Sigmoid colon (tissue), 7 donors: ENCODE data around the gene CACNG7. TPM values are rescaled to one million over a fixed set of nuclear protein-coding genes. Genes with fewer than 3 reads are reported as not detected.
A peak's percentile ranks its signal among the peaks of the same experiment; 100 is the strongest.

Experiments used
- DNase-seq: peaks from one replicate; pipeline ENCODE4 v3.0.0-alpha.2; 2019
- H3K27ac ChIP-seq, 4 donors: fragments of 200-600 bp; sonication (generic); one replicate each; pipeline ENCODE4 v1.5.1; 2016 to 2019; ENCODE audit warnings: mild to moderate bottlenecking in 1 of 4
- H3K27me3 ChIP-seq, 3 donors: fragments of 200-600 bp; sonication (generic); one replicate each; pipeline ENCODE4 v1.5.1; 2019; ENCODE audit warnings: mild to moderate bottlenecking in 1 of 3
- H3K36me3 ChIP-seq, 4 donors: fragments of 200-600 bp; sonication (generic); one replicate each; pipeline ENCODE4 v1.5.1; 2016 to 2019
- H3K4me1 ChIP-seq, 4 donors: fragments of 200-600 bp; sonication (generic); one replicate each; pipeline ENCODE4 v1.5.1; 2017 to 2019
- H3K4me3 ChIP-seq, 4 donors: fragments of 200-600 bp; sonication (generic); one replicate each; pipeline ENCODE4 v1.5.1; 2017 to 2019; ENCODE audit warnings: mild to moderate bottlenecking in 2 of 4, moderate library complexity in 1 of 4
- H3K9me3 ChIP-seq, 4 donors: fragments of 200-600 bp in 3 of 4; sonication (generic) in 3 of 4; one replicate each; pipeline versions ENCODE4 v1.5.1 to v1.6.1; 2013 to 2019
- CTCF ChIP-seq, 4 experiments: fragments of 450-650 bp in 3 of 4; fragments of 200-600 bp in 1 of 4; IDR thresholded peaks; one replicate each; pipeline ENCODE4 v1.5.1; 2016 to 2019; ENCODE audit warnings: antibody characterized with exemption in 4 of 4, mild to moderate bottlenecking in 3 of 4, moderate library complexity in 2 of 4
- EP300 ChIP-seq, 4 donors: sonication (generic); formaldehyde crosslinking; IDR thresholded peaks; one replicate each; pipeline ENCODE4 v1.6.1; 2017; ENCODE audit warnings: antibody characterized with exemption in 4 of 4
- POLR2A ChIP-seq, 2 donors: fragments of 450-650 bp; IDR thresholded peaks; one replicate each; pipeline ENCODE4 v1.6.1; 2016; ENCODE audit warnings: antibody characterized with exemption in 2 of 2, mild to moderate bottlenecking in 2 of 2, moderate library complexity in 2 of 2
- POLR2AphosphoS5 ChIP-seq, 4 donors: sonication (generic); formaldehyde crosslinking; IDR thresholded peaks; one replicate each; pipeline ENCODE4 v1.6.1; 2017; ENCODE audit warnings: antibody characterized with exemption in 4 of 4
- WGBS, 2 donors: extraction: QIAGEN DNeasy Blood & Tissue Kit; methylation state at CpG; one replicate each; pipeline ENCODE4 v1.1.7; 2013; 5-methylcytosine and 5-hydroxymethylcytosine counted together
- intact Hi-C: fragments of 100-400 bp; cut with DNase I; formaldehyde crosslinking; loops from one replicate; pipeline ENCODE4 v1.15.1; 2023
- polyA plus RNA-seq, 3 donors: library from polyadenylated mRNA; stranded (reverse); fragments of 200-250 nt; gene quantifications; one replicate each; pipeline ENCODE4 v1.2.3, GENCODE V29; 2013
- total RNA-seq, 4 donors: library from RNA; depleted of rRNA; stranded (reverse); fragments of >200 nt; gene quantifications; one replicate each; pipeline ENCODE4 v1.1.0, GENCODE V29; 2016
- donor health status: healthy with polysubstance abuse.
- donor health status: Bipolar disorder and iron deficiency.
- donor health status: healthy.

Gene CACNG7
- total and polyA plus RNA-seq, 7 donors: 0.20 TPM; not detected in 6

- DNase-seq: no peak
- Histone ChIP-seq H3K4me3 (no peak overlapping the region), H3K27me3 (peaks cover 44 to 68% (median 44%) of the 10 kb centered on the region in 3 donors), H3K27ac (no peak overlapping the region), H3K4me1 (peaks cover 0 to 35% (median 19%) of the 10 kb centered on the region in 4 donors), H3K9me3 (no peaks in the 10 kb centered on the region), H3K36me3 (no peaks in the 10 kb centered on the region)
- TF ChIP-seq POLR2A (IDR thresholded peaks at IDR 0.05) (no peak), CTCF (IDR thresholded peaks at IDR 0.05) (no peak), EP300 (IDR thresholded peaks at IDR 0.05) (no peak), POLR2AphosphoS5 (IDR thresholded peaks at IDR 0.05) (no peak)
- WGBS, 2 donors: 56 to 64% methylated on average over 1 of the region's 1 CpG
- intact Hi-C loops: loop anchor here (5.0 to 10.0 kb wide), 2 partner anchors 51 to 117 kb away; no protein-coding TSS in a partner anchor
Measured at GRCh38 chr19:53905787-53906186, 3.3 kb upstream of the CACNG7 start.

GRCh38 chr19:53906211-53907192 lies 2.6 kb upstream of the CACNG7 start:
- H3K4me1 ChIP-seq: peaks cover 0 to 35% (median 19%) of the 10 kb centered on the region in 4 donors
- no peak overlapping the region for H3K4me3 ChIP-seq
- TF ChIP-seq EP300 (IDR thresholded peaks at IDR 0.05) (no peak), POLR2AphosphoS5 (IDR thresholded peaks at IDR 0.05) (no peak), POLR2A (IDR thresholded peaks at IDR 0.05) (no peak), CTCF (IDR thresholded peaks at IDR 0.05) (peak; percentile 21 to 84 (median 58))
- no peaks in the 10 kb centered on the region for H3K9me3 ChIP-seq
- DNase-seq: no peak
- H3K27ac ChIP-seq: no peak overlapping the region
- H3K27me3 ChIP-seq: peaks cover 44 to 71% (median 50%) of the 10 kb centered on the region in 3 donors
- H3K36me3 ChIP-seq: no peaks in the 10 kb centered on the region
- WGBS, 2 donors: 12 to 17% methylated on average over 48 of the region's 48 CpGs
- intact Hi-C loops: loop anchor here (5.0 to 10.0 kb wide), 2 partner anchors 52 to 116 kb away; no protein-coding TSS in a partner anchor

GRCh38 chr19:53907193-53907581 lies 1.9 kb upstream of the CACNG7 start:
- H3K27me3 ChIP-seq: peaks cover 46 to 78% (median 56%) of the 10 kb centered on the region in 3 donors
- intact Hi-C loops: loop anchor here (5.0 to 10.0 kb wide), 2 partner anchors 52 to 115 kb away; no protein-coding TSS in a partner anchor
- H3K4me3 ChIP-seq: no peak overlapping the region
- no peaks in the 10 kb centered on the region for H3K36me3 ChIP-seq
- WGBS, 2 donors: 25 to 35% methylated on average over 14 of the region's 14 CpGs
- DNase-seq: no peak
- H3K4me1 ChIP-seq: peaks cover 0 to 35% (median 19%) of the 10 kb centered on the region in 4 donors
- TF ChIP-seq POLR2AphosphoS5 (IDR thresholded peaks at IDR 0.05) (no peak), EP300 (IDR thresholded peaks at IDR 0.05) (no peak), POLR2A (IDR thresholded peaks at IDR 0.05) (no peak), CTCF (IDR thresholded peaks at IDR 0.05) (no peak)
- no peak overlapping the region for H3K27ac ChIP-seq
- H3K9me3 ChIP-seq: no peaks in the 10 kb centered on the region

- intact Hi-C loops: loop anchor here (5.0 to 10.0 kb wide), 2 partner anchors 53 to 115 kb away; no protein-coding TSS in a partner anchor
- peaks cover 0 to 35% (median 19%) of the 10 kb centered on the region in 4 donors for H3K4me1 ChIP-seq
- no peak for DNase-seq
- H3K4me3 ChIP-seq: no peak overlapping the region
- H3K27ac ChIP-seq: no peak overlapping the region
- 16 to 30% methylated on average over 17 of the region's 17 CpGs for WGBS, 2 donors
- no peaks in the 10 kb centered on the region for H3K36me3 ChIP-seq
- TF ChIP-seq POLR2AphosphoS5 (IDR thresholded peaks at IDR 0.05) (no peak), EP300 (IDR thresholded peaks at IDR 0.05) (no peak), CTCF (IDR thresholded peaks at IDR 0.05) (no peak), POLR2A (IDR thresholded peaks at IDR 0.05) (no peak)
- H3K27me3 ChIP-seq: peaks cover 51 to 83% (median 61%) of the 10 kb centered on the region in 3 donors
- no peaks in the 10 kb centered on the region for H3K9me3 ChIP-seq
Measured at GRCh38 chr19:53907690-53908089, 1.4 kb upstream of the CACNG7 start.
